ENCODE results near the gene TTYH2.

Gene TTYH2

DNA sequence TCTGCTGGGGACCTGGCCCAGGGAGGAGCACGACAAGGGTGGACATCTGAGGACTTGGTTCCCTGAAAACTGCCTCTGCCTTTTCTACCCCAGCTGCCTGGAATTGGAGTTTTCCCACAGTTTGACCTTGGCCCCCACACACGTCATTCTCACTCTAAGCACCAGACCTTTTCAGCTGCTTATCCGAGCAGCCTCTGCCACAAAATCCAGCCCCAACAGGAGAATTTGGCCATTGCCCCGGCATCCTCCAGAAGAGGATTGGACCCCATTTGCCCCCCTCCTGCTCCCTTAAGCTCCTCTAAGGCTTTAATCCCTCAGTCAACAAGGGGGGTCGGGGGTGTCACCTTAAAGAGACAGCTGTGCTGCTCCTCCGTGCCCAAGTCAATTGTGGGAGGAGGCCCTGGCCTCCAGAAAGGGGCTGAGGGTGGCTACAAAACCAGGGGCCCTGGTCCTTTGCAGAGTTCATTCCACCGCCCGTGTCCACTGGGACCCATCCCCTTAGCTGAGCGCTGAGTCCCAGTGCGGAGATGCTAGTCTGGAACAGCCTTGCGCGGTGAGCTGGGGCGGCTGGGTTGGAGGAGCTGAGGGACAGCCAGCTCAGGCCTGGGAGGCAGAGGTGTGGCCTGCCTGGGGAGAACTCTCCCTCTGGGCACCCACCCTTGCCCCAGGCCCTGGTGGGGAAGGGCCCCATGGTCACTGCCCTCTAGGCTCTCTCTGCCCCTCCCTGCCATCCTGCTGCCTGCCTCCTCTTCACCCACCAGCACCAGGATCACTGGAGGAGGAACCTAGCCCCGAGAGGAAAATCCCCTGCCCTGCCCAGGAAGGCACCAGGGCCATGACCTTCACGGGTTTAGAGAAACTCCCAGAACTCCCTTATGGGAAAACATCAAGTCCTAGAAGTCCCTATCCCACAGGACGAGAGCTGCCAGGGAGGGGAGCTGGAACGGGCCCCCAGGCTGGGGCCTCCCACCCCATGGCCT is 18.8 kb downstream of the TTYH2 start:
- no peak overlapping the region for H3K4me3 ChIP-seq (ENCODE audit: insufficient read depth, low read depth, low read length, poor library complexity, severe bottlenecking)
- no peaks in the 10 kb centered on the region for H3K36me3 ChIP-seq (ENCODE audit: control insufficient read depth, insufficient read depth, low read length)
- H3K27me3 ChIP-seq (replicated peaks; ENCODE audit: control insufficient read depth, insufficient read depth, low read length, poor library complexity, severe bottlenecking): no peaks in the 10 kb centered on the region
- no peaks in the 10 kb centered on the region for H3K4me1 ChIP-seq (ENCODE audit: control insufficient read depth, insufficient read depth, low read length, poor library complexity, severe bottlenecking)
- H3K27ac ChIP-seq (ENCODE audit: insufficient read depth, low read length, poor library complexity, severe bottlenecking): no peak overlapping the region
- no peaks in the 10 kb centered on the region for H3K9me3 ChIP-seq (ENCODE audit: control insufficient read depth, low read length)
- DNase-seq: no peak

- no peaks in the 10 kb centered on the region for H3K4me1 ChIP-seq (ENCODE audit: control insufficient read depth, insufficient read depth, low read length, poor library complexity, severe bottlenecking)
- no peak for DNase-seq
- H3K9me3 ChIP-seq (ENCODE audit: control insufficient read depth, low read length): no peaks in the 10 kb centered on the region
- no peaks in the 10 kb centered on the region for H3K36me3 ChIP-seq (ENCODE audit: control insufficient read depth, insufficient read depth, low read length)
- H3K27me3 ChIP-seq (replicated peaks; ENCODE audit: control insufficient read depth, insufficient read depth, low read length, poor library complexity, severe bottlenecking): no peaks in the 10 kb centered on the region
- H3K27ac ChIP-seq (ENCODE audit: insufficient read depth, low read length, poor library complexity, severe bottlenecking): no peak overlapping the region
- H3K4me3 ChIP-seq (ENCODE audit: insufficient read depth, low read depth, low read length, poor library complexity, severe bottlenecking): no peak overlapping the region
These were observed 20.6 kb downstream of the TTYH2 start for GRCh38 chr17:74233937-74234336.

GRCh38 chr17:74234486-74234885 is 21.1 kb downstream of the TTYH2 start:
- H3K27me3 ChIP-seq (replicated peaks; ENCODE audit: control insufficient read depth, insufficient read depth, low read length, poor library complexity, severe bottlenecking): no peaks in the 10 kb centered on the region
- no peaks in the 10 kb centered on the region for H3K36me3 ChIP-seq (ENCODE audit: control insufficient read depth, insufficient read depth, low read length)
- no peak for DNase-seq
- H3K9me3 ChIP-seq (ENCODE audit: control insufficient read depth, low read length): no peaks in the 10 kb centered on the region
- no peaks in the 10 kb centered on the region for H3K4me1 ChIP-seq (ENCODE audit: control insufficient read depth, insufficient read depth, low read length, poor library complexity, severe bottlenecking)
- no peak overlapping the region for H3K4me3 ChIP-seq (ENCODE audit: insufficient read depth, low read depth, low read length, poor library complexity, severe bottlenecking)
- H3K27ac ChIP-seq (ENCODE audit: insufficient read depth, low read length, poor library complexity, severe bottlenecking): no peak overlapping the region

DNA sequence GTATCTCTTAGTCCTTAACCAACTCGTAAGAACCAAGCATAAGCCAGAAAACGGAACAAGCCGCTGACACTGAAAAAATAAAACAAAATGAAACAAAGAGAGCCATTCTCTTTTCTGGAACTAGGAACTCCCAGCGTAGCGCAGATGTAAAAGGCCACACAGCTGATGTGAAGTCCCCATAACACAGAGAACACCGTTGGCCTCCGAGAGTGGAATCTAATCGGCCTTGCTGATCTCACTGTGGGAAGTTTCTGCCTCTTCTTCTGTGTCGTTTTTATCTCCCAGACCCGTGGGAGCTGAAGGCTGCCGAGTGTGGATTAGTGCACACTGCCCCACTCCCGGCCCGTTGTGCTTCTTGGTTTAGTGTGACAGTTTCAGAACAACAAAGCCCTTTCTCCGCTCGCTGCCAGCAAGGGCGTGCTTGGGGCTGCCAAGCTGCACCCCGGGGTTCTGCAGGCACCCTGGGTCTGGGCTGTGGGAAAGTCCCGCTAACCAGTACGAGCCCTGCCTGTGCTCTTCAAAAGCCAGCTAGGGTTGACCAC is 21.7 kb downstream of the TTYH2 start:
- H3K36me3 ChIP-seq (ENCODE audit: control insufficient read depth, insufficient read depth, low read length): no peaks in the 10 kb centered on the region
- no peak overlapping the region for H3K27ac ChIP-seq (ENCODE audit: insufficient read depth, low read length, poor library complexity, severe bottlenecking)
- no peak for DNase-seq
- no peaks in the 10 kb centered on the region for H3K9me3 ChIP-seq (ENCODE audit: control insufficient read depth, low read length)
- H3K4me1 ChIP-seq (ENCODE audit: control insufficient read depth, insufficient read depth, low read length, poor library complexity, severe bottlenecking): no peaks in the 10 kb centered on the region
- H3K27me3 ChIP-seq (replicated peaks; ENCODE audit: control insufficient read depth, insufficient read depth, low read length, poor library complexity, severe bottlenecking): no peaks in the 10 kb centered on the region
- H3K4me3 ChIP-seq (ENCODE audit: insufficient read depth, low read depth, low read length, poor library complexity, severe bottlenecking): no peak overlapping the region

DNA sequence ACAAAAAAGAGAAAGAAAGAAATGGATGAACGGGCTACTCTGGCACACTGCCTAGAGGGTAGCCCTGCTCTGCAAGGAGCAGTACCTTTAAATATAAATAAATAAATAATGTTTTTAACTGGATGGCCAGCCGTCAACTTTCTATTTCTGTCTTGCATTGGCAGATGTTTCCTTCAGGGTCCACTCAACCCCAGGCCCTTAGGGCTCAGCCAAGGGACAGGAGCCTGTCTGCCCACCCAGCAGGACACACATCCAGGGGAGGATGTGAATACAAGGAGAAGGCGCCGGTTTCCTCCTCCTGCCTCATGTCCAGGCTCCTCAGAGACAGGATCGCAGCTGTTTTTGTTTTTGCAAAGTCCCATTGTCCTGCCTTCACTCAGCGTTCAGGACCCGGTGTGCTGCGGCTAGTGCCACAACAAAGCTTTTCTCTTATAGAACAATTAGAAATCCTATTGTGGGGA is 22.6 kb downstream of the TTYH2 start:
- Histone ChIP-seq H3K4me3 (ENCODE audit: insufficient read depth, low read depth, low read length, poor library complexity, severe bottlenecking) (no peak overlapping the region), H3K27ac (ENCODE audit: insufficient read depth, low read length, poor library complexity, severe bottlenecking) (no peak overlapping the region), H3K27me3 (replicated peaks; ENCODE audit: control insufficient read depth, insufficient read depth, low read length, poor library complexity, severe bottlenecking) (no peaks in the 10 kb centered on the region), H3K4me1 (ENCODE audit: control insufficient read depth, insufficient read depth, low read length, poor library complexity, severe bottlenecking) (no peaks in the 10 kb centered on the region), H3K36me3 (ENCODE audit: control insufficient read depth, insufficient read depth, low read length) (no peaks in the 10 kb centered on the region), H3K9me3 (ENCODE audit: control insufficient read depth, low read length) (no peaks in the 10 kb centered on the region)
- DNase-seq: no peak

- DNase-seq: no peak
- Histone ChIP-seq H3K27ac (ENCODE audit: insufficient read depth, low read length, poor library complexity, severe bottlenecking) (no peak overlapping the region), H3K36me3 (ENCODE audit: control insufficient read depth, insufficient read depth, low read length) (no peaks in the 10 kb centered on the region), H3K27me3 (replicated peaks; ENCODE audit: control insufficient read depth, insufficient read depth, low read length, poor library complexity, severe bottlenecking) (no peaks in the 10 kb centered on the region), H3K9me3 (ENCODE audit: control insufficient read depth, low read length) (no peaks in the 10 kb centered on the region), H3K4me3 (ENCODE audit: insufficient read depth, low read depth, low read length, poor library complexity, severe bottlenecking) (no peak overlapping the region), H3K4me1 (ENCODE audit: control insufficient read depth, insufficient read depth, low read length, poor library complexity, severe bottlenecking) (no peaks in the 10 kb centered on the region)
These were observed 23.9 kb downstream of the TTYH2 start for GRCh38 chr17:74237321-74237720.

- Histone ChIP-seq H3K4me1 (ENCODE audit: control insufficient read depth, insufficient read depth, low read length, poor library complexity, severe bottlenecking) (no peaks in the 10 kb centered on the region), H3K27ac (ENCODE audit: insufficient read depth, low read length, poor library complexity, severe bottlenecking) (no peak overlapping the region), H3K36me3 (ENCODE audit: control insufficient read depth, insufficient read depth, low read length) (peaks cover 8% of the 10 kb centered on the region), H3K27me3 (replicated peaks; ENCODE audit: control insufficient read depth, insufficient read depth, low read length, poor library complexity, severe bottlenecking) (no peaks in the 10 kb centered on the region), H3K4me3 (ENCODE audit: insufficient read depth, low read depth, low read length, poor library complexity, severe bottlenecking) (no peak overlapping the region), H3K9me3 (ENCODE audit: control insufficient read depth, low read length) (no peaks in the 10 kb centered on the region)
- no peak for DNase-seq
These were observed 25.8 kb downstream of the TTYH2 start for GRCh38 chr17:74239172-74239571.

GRCh38 chr17:74240618-74241205 is 27.3 kb downstream of the TTYH2 start:
- DNase-seq: no peak
- peaks cover 18% of the 10 kb centered on the region for H3K36me3 ChIP-seq (ENCODE audit: control insufficient read depth, insufficient read depth, low read length)
- no peak overlapping the region for H3K4me3 ChIP-seq (ENCODE audit: insufficient read depth, low read depth, low read length, poor library complexity, severe bottlenecking)
- H3K27me3 ChIP-seq (replicated peaks; ENCODE audit: control insufficient read depth, insufficient read depth, low read length, poor library complexity, severe bottlenecking): no peaks in the 10 kb centered on the region
- no peaks in the 10 kb centered on the region for H3K4me1 ChIP-seq (ENCODE audit: control insufficient read depth, insufficient read depth, low read length, poor library complexity, severe bottlenecking)
- no peak overlapping the region for H3K27ac ChIP-seq (ENCODE audit: insufficient read depth, low read length, poor library complexity, severe bottlenecking)
- H3K9me3 ChIP-seq (ENCODE audit: control insufficient read depth, low read length): no peaks in the 10 kb centered on the region

DNA sequence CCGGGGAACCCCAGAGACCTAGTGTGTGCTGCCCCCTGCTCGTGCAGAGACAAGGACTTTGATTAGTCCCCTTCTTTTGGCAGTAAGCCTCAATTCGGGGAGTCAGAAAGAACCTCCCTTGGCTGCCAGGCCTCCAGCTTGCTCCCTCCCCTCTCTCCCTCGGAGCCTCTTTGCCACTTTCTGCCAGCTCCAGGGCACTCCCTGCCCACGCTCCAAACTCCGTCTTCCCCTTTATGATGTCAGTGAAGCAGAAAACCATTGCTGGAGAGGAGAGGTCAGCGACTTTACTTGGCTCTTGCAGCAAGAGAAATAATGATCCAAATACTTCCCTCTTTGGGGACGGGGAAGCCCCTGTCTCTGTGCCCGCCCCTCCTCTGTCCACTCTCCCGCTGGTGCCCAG is 28.1 kb downstream of the TTYH2 start:
- H3K27ac ChIP-seq (ENCODE audit: insufficient read depth, low read length, poor library complexity, severe bottlenecking): no peak overlapping the region
- H3K36me3 ChIP-seq (ENCODE audit: control insufficient read depth, insufficient read depth, low read length): peaks cover 18% of the 10 kb centered on the region
- H3K9me3 ChIP-seq (ENCODE audit: control insufficient read depth, low read length): no peaks in the 10 kb centered on the region
- no peaks in the 10 kb centered on the region for H3K27me3 ChIP-seq (replicated peaks; ENCODE audit: control insufficient read depth, insufficient read depth, low read length, poor library complexity, severe bottlenecking)
- no peaks in the 10 kb centered on the region for H3K4me1 ChIP-seq (ENCODE audit: control insufficient read depth, insufficient read depth, low read length, poor library complexity, severe bottlenecking)
- no peak for DNase-seq
- no peak overlapping the region for H3K4me3 ChIP-seq (ENCODE audit: insufficient read depth, low read depth, low read length, poor library complexity, severe bottlenecking)

DNA sequence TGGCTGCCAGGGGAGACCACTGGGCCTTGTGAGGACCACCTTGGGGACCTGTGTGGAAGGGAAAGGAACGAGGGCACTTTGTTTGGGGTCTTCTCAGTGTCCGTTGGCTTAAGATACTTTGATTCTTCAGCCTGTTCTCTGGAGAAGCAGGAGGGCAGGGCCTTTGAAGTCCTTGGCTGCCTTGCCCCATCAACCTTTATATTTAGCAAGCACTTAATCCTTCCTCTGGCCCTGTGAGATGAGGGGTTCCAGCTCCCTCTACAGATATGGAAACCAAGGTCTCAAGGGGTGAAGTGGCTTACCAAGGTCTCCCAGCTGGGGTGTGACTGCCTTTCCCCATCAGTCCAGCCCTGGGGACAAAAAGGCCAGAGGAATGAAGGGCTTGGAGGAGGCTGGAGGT is 28.5 kb downstream of the TTYH2 start:
- H3K9me3 ChIP-seq (ENCODE audit: control insufficient read depth, low read length): no peaks in the 10 kb centered on the region
- H3K4me1 ChIP-seq (ENCODE audit: control insufficient read depth, insufficient read depth, low read length, poor library complexity, severe bottlenecking): no peaks in the 10 kb centered on the region
- DNase-seq: no peak
- no peak overlapping the region for H3K4me3 ChIP-seq (ENCODE audit: insufficient read depth, low read depth, low read length, poor library complexity, severe bottlenecking)
- no peak overlapping the region for H3K27ac ChIP-seq (ENCODE audit: insufficient read depth, low read length, poor library complexity, severe bottlenecking)
- H3K36me3 ChIP-seq (ENCODE audit: control insufficient read depth, insufficient read depth, low read length): peaks cover 18% of the 10 kb centered on the region
- H3K27me3 ChIP-seq (replicated peaks; ENCODE audit: control insufficient read depth, insufficient read depth, low read length, poor library complexity, severe bottlenecking): no peaks in the 10 kb centered on the region

Measured in effector memory CD4-positive, alpha-beta T cell (primary cell).